ENCODE measurements around the gene GPRC5D.

GPRC5D gene

GRCh38 chr12:12958886-12959285 is 6.9 kb upstream of the GPRC5D start:
- TF ChIP-seq, protein P1, sequence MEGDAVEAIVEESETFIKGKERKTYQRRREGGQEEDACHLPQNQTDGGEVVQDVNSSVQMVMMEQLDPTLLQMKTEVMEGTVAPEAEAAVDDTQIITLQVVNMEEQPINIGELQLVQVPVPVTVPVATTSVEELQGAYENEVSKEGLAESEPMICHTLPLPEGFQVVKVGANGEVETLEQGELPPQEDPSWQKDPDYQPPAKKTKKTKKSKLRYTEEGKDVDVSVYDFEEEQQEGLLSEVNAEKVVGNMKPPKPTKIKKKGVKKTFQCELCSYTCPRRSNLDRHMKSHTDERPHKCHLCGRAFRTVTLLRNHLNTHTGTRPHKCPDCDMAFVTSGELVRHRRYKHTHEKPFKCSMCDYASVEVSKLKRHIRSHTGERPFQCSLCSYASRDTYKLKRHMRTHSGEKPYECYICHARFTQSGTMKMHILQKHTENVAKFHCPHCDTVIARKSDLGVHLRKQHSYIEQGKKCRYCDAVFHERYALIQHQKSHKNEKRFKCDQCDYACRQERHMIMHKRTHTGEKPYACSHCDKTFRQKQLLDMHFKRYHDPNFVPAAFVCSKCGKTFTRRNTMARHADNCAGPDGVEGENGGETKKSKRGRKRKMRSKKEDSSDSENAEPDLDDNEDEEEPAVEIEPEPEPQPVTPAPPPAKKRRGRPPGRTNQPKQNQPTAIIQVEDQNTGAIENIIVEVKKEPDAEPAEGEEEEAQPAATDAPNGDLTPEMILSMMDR (IDR thresholded peaks at IDR 0.05; ENCODE audit: control insufficient read depth, insufficient read depth, low read depth, low read length, missing control alignments): no peak
- no peak overlapping the region for H3K4me3 ChIP-seq (ENCODE audit: control insufficient read depth, low read depth, low read length)
- no peak for DNase-seq (ENCODE audit: low read depth)

- TF ChIP-seq, protein P1 (IDR thresholded peaks at IDR 0.05; ENCODE audit: control insufficient read depth, insufficient read depth, low read depth, low read length, missing control alignments): no peak
- DNase-seq (ENCODE audit: low read depth): no peak
- no peak overlapping the region for H3K4me3 ChIP-seq (ENCODE audit: control insufficient read depth, low read depth, low read length)
These were observed 3.1 kb upstream of the GPRC5D start for GRCh38 chr12:12954878-12955625.

DNA sequence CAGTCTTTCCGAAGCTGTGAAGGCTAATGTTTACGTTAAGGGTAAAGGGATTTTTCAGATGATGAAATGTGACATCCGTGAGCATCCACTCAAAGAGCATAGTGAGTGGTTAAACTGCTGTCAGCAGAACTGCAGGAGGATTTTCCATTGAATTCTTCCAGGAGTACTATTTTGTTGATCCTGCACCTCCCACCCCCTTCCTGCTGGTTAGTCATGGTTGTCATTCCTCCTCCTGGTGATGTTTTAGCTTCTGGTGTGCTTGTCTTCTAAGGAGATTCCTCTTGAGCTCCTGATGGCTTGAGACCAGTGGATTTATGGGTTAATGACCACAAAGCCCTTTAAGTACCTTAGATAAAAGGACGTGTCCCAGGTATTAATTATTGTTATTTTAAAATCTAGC is 2.4 kb upstream of the GPRC5D start:
- TF ChIP-seq, protein P1 (IDR thresholded peaks at IDR 0.05; ENCODE audit: control insufficient read depth, insufficient read depth, low read depth, low read length, missing control alignments): no peak
- DNase-seq (ENCODE audit: low read depth): no peak
- no peak overlapping the region for H3K4me3 ChIP-seq (ENCODE audit: control insufficient read depth, low read depth, low read length)

DNA sequence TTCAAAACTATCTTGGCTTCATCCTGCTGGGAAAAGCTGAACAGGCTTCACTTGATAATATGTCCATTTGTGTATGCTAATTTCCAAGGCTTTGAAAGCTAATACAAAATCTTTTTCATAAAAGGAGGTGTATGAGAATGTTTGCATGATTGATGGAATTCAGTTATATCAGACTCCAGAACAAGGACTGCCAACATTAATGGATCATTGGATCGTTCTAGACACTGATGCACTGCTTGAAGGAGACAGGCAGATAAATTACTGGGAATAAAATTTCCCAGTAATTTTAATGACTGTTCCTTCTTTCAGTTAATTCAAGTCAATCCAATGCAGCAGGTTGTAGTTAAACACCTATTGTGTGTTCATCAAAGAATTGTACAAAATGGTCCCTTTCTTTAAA is 466 bp downstream of the GPRC5D start:
- TF ChIP-seq, protein P1 (IDR thresholded peaks at IDR 0.05; ENCODE audit: control insufficient read depth, insufficient read depth, low read depth, low read length, missing control alignments): no peak
- no peak for DNase-seq (ENCODE audit: low read depth)
- H3K4me3 ChIP-seq (ENCODE audit: control insufficient read depth, low read depth, low read length): no peak overlapping the region

DNA sequence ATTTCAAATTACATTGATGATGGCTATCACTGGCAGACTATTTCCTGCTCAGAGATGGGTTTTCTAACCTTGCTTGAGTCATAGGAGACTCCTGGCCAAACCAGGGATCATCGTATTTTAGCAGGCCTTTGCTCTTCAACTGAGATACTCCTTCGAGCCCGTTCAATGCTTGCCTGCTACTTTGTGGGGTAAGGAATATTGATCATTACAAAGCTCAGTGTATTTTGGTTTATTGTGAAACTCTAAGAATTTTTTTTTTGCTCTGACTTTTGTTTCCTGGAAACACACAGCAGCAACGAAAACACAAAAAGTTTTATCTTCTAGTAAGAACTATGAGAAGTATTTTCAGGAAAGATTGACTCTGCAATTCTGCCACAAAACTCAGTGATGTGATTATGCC is 4.1 kb downstream of the GPRC5D start:
- TF ChIP-seq, protein P1 (IDR thresholded peaks at IDR 0.05; ENCODE audit: control insufficient read depth, insufficient read depth, low read depth, low read length, missing control alignments): no peak
- DNase-seq (ENCODE audit: low read depth): no peak
- no peak overlapping the region for H3K4me3 ChIP-seq (ENCODE audit: control insufficient read depth, low read depth, low read length)

GRCh38 chr12:12946686-12947355 is 5.1 kb downstream of the GPRC5D start:
- H3K4me3 ChIP-seq (ENCODE audit: control insufficient read depth, low read depth, low read length): no peak overlapping the region
- TF ChIP-seq, protein P1 (IDR thresholded peaks at IDR 0.05; ENCODE audit: control insufficient read depth, insufficient read depth, low read depth, low read length, missing control alignments): no peak
- no peak for DNase-seq (ENCODE audit: low read depth)

Measured in AG09309 (cell line).